ENCODE data around the gene NREP. TPM values are rescaled to one million over a fixed set of nuclear protein-coding genes. Genes with fewer than 3 reads are reported as not detected.

The NREP gene
- total and polyA plus RNA-seq, 5 donors from 2014 or later, result 0.14 to 1.3 (median 0.57) TPM

DNA sequence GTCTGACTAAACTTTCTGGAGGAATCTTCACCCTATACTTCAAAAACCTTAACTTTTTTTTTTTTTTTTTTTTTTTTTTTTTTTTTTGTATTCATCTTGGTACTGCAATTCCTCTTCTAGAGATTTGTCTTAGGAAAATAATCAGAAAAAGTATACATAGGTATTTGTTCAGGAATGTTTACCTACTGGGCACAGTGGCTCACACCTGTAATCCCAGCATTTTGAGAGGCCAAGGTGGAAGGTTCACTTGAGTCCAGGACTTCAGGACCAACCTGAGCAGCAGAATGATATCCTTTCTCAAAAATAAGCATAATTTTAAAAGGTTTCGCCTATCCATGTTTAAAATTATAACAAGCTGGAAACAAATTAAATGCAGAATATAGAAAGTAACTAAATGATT is 33.3 kb upstream of the NREP start:
- Histone ChIP-seq H3K4me3 (ENCODE audit: low read depth, low read length) (no peak overlapping the region), H3K27ac (ENCODE audit: insufficient read depth, low read length, poor library complexity, severe bottlenecking) (no peak overlapping the region), H3K27me3 (ENCODE audit: control insufficient read depth, insufficient read depth, low read length) (no peaks in the 10 kb centered on the region), H3K9me3 (ENCODE audit: control insufficient read depth in 2 of 2, low read length in 2 of 2) (no peaks in the 10 kb centered on the region), H3K4me1 (ENCODE audit: control insufficient read depth, insufficient read depth, low read length, poor library complexity, severe bottlenecking) (no peaks in the 10 kb centered on the region), H3K36me3 (ENCODE audit: control insufficient read depth, insufficient read depth, low read length) (no peaks in the 10 kb centered on the region)
- H3K4me3 Mint-ChIP-seq, result no peak overlapping the region
- DNase-seq, result no peak
- H3K9me3 Mint-ChIP-seq, result peaks cover 0 to 3% (median 0%) of the 10 kb centered on the region in 7 donors
- no peak overlapping the region for H3K27ac Mint-ChIP-seq
- H3K4me1 Mint-ChIP-seq, result no peaks in the 10 kb centered on the region
- H3K27me3 Mint-ChIP-seq, result no peaks in the 10 kb centered on the region
- no peaks in the 10 kb centered on the region for H3K36me3 Mint-ChIP-seq
- no peak for ATAC-seq (ENCODE audit: low read depth in 2 of 2)

DNA sequence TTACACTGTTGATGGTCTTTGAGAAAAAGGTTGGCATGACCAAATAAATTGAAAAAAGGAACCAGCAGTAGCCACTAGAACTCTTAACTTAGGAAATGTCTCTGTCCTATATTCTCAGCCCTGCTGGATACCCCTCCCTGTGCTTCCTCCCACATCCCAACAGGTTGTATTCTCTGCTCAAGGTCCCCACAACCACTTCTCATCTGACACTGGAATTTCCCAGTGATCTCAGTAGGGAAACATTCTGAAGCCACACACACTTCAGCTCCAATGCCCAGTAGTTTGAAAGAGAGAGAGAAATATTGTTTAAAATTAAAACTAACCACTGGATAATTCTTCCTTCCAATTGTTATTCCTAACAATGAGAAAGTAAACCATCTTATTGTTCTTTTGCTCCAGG is 30.0 kb upstream of the NREP start:
- peaks cover 0 to 1% (median 0%) of the 10 kb centered on the region in 7 donors for H3K9me3 Mint-ChIP-seq
- Histone ChIP-seq H3K4me3 (ENCODE audit: low read depth, low read length) (no peak overlapping the region), H3K36me3 (ENCODE audit: control insufficient read depth, insufficient read depth, low read length) (no peaks in the 10 kb centered on the region), H3K27ac (ENCODE audit: insufficient read depth, low read length, poor library complexity, severe bottlenecking) (no peak overlapping the region), H3K27me3 (ENCODE audit: control insufficient read depth, insufficient read depth, low read length) (no peaks in the 10 kb centered on the region), H3K4me1 (ENCODE audit: control insufficient read depth, insufficient read depth, low read length, poor library complexity, severe bottlenecking) (no peaks in the 10 kb centered on the region), H3K9me3 (ENCODE audit: control insufficient read depth in 2 of 2, low read length in 2 of 2) (no peaks in the 10 kb centered on the region)
- H3K4me3 Mint-ChIP-seq, result no peak overlapping the region
- H3K4me1 Mint-ChIP-seq, result no peaks in the 10 kb centered on the region
- ATAC-seq (ENCODE audit: low read depth in 2 of 2) (no peak), DNase-seq (no peak)
- H3K36me3 Mint-ChIP-seq, result no peaks in the 10 kb centered on the region
- no peaks in the 10 kb centered on the region for H3K27me3 Mint-ChIP-seq
- no peak overlapping the region for H3K27ac Mint-ChIP-seq

DNA sequence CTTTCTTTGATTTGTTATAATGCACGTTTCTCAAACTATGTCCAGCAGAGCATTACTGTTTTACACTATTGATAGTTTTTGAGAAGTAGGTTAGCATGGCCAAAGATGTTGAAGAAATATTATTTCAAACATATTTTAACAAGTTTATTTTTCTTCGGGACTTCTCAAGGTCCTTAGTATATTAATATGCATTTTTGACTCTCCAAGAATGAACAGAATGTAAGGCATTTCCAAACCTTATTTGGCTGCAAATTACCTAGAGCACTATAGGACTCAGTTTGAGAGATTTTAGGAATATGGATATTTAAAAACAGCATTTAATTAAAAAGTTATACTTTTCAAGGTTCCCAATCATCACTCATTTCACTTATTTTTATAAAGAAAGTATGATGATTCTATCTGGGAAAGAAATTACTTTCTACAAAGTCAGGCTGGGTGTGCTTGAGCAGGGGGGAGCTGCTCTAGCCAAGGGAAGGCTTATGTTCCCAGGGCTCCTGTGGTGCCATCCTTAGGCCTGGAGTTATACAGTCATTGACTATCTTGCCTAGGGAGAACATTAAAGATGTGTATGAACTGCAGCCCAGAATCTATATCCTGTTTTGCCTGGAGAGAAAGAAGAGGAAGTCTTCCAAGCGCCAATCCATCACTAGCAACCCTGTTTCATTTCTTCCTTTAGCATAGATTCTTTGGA is 27.6 kb upstream of the NREP start:
- Histone ChIP-seq H3K36me3 (ENCODE audit: control insufficient read depth, insufficient read depth, low read length) (no peaks in the 10 kb centered on the region), H3K4me3 (ENCODE audit: low read depth, low read length) (no peak overlapping the region), H3K4me1 (ENCODE audit: control insufficient read depth, insufficient read depth, low read length, poor library complexity, severe bottlenecking) (no peaks in the 10 kb centered on the region), H3K27me3 (ENCODE audit: control insufficient read depth, insufficient read depth, low read length) (no peaks in the 10 kb centered on the region), H3K27ac (ENCODE audit: insufficient read depth, low read length, poor library complexity, severe bottlenecking) (no peak overlapping the region), H3K9me3 (ENCODE audit: control insufficient read depth in 2 of 2, low read length in 2 of 2) (no peaks in the 10 kb centered on the region)
- no peak for DNase-seq
- ATAC-seq (ENCODE audit: low read depth in 2 of 2), result no peak
- no peaks in the 10 kb centered on the region for H3K36me3 Mint-ChIP-seq
- no peak overlapping the region for H3K4me3 Mint-ChIP-seq
- no peaks in the 10 kb centered on the region for H3K4me1 Mint-ChIP-seq
- H3K27ac Mint-ChIP-seq, result no peak overlapping the region
- peaks cover 0 to under 1% (median 0%) of the 10 kb centered on the region in 7 donors for H3K9me3 Mint-ChIP-seq
- H3K27me3 Mint-ChIP-seq, result peaks cover under 1% of the 10 kb centered on the region

DNA sequence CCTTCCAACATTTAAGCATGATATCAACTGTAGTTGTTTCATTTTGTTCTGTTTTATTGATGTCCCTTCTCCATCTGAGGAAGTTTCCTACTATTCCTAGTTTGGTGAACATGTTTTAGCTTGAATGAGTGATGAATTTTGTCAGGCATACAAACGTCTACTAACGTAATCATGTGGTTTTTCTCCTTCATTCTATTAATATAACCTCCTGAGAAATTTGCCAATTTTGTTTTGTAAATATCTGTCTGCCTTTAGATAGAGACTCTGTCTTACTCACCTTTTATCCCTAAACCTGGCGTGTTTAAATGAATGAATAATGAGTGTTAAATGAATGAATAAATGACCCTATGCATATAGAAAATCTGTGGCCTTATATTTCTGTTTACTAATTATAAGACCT is 26.5 kb upstream of the NREP start:
- Mint-ChIP-seq H3K4me3 (no peak overlapping the region), H3K27ac (no peak overlapping the region)

DNA sequence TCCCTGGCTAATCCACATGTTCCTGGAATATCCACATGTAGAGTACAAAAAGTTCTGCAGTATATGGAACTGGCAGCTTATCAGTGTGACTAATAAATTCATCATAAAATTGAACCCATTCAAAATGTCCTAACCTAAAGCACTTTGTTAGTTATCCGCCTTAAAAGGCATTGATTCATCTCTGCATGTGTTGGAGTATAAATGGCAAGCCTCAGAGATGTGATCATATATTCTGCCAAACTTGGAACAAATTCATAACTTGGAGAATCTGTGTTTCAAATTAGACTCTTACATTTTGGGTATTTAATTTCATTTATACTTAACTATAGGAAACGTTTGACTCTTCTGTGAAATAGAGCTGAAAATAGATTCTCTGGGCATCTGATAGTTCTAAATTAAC is 25.2 kb upstream of the NREP start:
- ATAC-seq (ENCODE audit: low read depth in 2 of 2), result no peak

More for the DNA sequence above, 26.5 kb upstream of the NREP start:
- peaks cover 6% of the 10 kb centered on the region for H3K27me3 Mint-ChIP-seq
- H3K36me3 ChIP-seq (ENCODE audit: control insufficient read depth, insufficient read depth, low read length), result no peaks in the 10 kb centered on the region
- no peaks in the 10 kb centered on the region for H3K4me1 ChIP-seq (ENCODE audit: control insufficient read depth, insufficient read depth, low read length, poor library complexity, severe bottlenecking)
- H3K36me3 Mint-ChIP-seq, result no peaks in the 10 kb centered on the region
- H3K27ac ChIP-seq (ENCODE audit: insufficient read depth, low read length, poor library complexity, severe bottlenecking), result no peak overlapping the region
- no peak for ATAC-seq (ENCODE audit: low read depth in 2 of 2)
- H3K4me1 Mint-ChIP-seq, result no peaks in the 10 kb centered on the region
- no peaks in the 10 kb centered on the region for H3K27me3 ChIP-seq (ENCODE audit: control insufficient read depth, insufficient read depth, low read length)
- no peaks in the 10 kb centered on the region for H3K9me3 Mint-ChIP-seq
- DNase-seq, result no peak
- no peak overlapping the region for H3K4me3 ChIP-seq (ENCODE audit: low read depth, low read length)
- no peaks in the 10 kb centered on the region for H3K9me3 ChIP-seq (ENCODE audit: control insufficient read depth in 2 of 2, low read length in 2 of 2)

DNA sequence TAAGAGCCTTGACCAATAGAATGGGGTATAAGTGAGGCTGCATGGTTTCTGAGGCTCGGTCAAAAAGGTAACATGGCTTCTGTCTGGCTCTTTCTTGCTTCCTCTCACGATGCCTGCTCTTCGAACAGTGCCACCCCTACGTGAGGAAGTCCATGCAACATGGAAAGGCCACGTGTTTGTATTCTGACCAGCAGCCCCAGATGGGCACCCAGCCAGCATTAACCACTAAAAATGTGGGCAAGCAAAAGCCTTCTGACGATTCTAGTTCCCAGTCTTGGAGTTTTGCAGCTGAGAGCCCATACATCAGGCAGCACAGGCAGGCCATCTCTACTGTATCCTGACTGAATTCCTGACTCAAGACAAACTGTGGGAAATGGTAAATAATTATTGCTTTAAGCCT is 24.2 kb upstream of the NREP start:
- ATAC-seq (ENCODE audit: low read depth in 2 of 2) (no peak), DNase-seq (no peak)
- Histone ChIP-seq H3K27ac (ENCODE audit: insufficient read depth, low read length, poor library complexity, severe bottlenecking) (no peak overlapping the region), H3K36me3 (ENCODE audit: control insufficient read depth, insufficient read depth, low read length) (no peaks in the 10 kb centered on the region), H3K4me1 (ENCODE audit: control insufficient read depth, insufficient read depth, low read length, poor library complexity, severe bottlenecking) (no peaks in the 10 kb centered on the region), H3K9me3 (ENCODE audit: control insufficient read depth in 2 of 2, low read length in 2 of 2) (no peaks in the 10 kb centered on the region), H3K27me3 (ENCODE audit: control insufficient read depth, insufficient read depth, low read length) (no peaks in the 10 kb centered on the region), H3K4me3 (ENCODE audit: low read depth, low read length) (no peak overlapping the region)
- H3K27me3 Mint-ChIP-seq, result peaks cover 6% of the 10 kb centered on the region
- H3K9me3 Mint-ChIP-seq, result no peaks in the 10 kb centered on the region
- no peaks in the 10 kb centered on the region for H3K36me3 Mint-ChIP-seq
- no peaks in the 10 kb centered on the region for H3K4me1 Mint-ChIP-seq
- no peak overlapping the region for H3K4me3 Mint-ChIP-seq
- no peak overlapping the region for H3K27ac Mint-ChIP-seq

More for the DNA sequence above, 25.2 kb upstream of the NREP start:
- H3K4me1 ChIP-seq (ENCODE audit: control insufficient read depth, insufficient read depth, low read length, poor library complexity, severe bottlenecking), result no peaks in the 10 kb centered on the region
- H3K9me3 Mint-ChIP-seq, result no peaks in the 10 kb centered on the region
- no peaks in the 10 kb centered on the region for H3K9me3 ChIP-seq (ENCODE audit: control insufficient read depth in 2 of 2, low read length in 2 of 2)
- no peak overlapping the region for H3K4me3 ChIP-seq (ENCODE audit: low read depth, low read length)
- no peak overlapping the region for H3K27ac Mint-ChIP-seq
- no peak for DNase-seq
- H3K4me3 Mint-ChIP-seq, result no peak overlapping the region
- no peak overlapping the region for H3K27ac ChIP-seq (ENCODE audit: insufficient read depth, low read length, poor library complexity, severe bottlenecking)
- H3K4me1 Mint-ChIP-seq, result no peaks in the 10 kb centered on the region
- no peaks in the 10 kb centered on the region for H3K27me3 ChIP-seq (ENCODE audit: control insufficient read depth, insufficient read depth, low read length)
- no peaks in the 10 kb centered on the region for H3K36me3 ChIP-seq (ENCODE audit: control insufficient read depth, insufficient read depth, low read length)
- H3K36me3 Mint-ChIP-seq, result no peaks in the 10 kb centered on the region
- peaks cover 6% of the 10 kb centered on the region for H3K27me3 Mint-ChIP-seq

DNA sequence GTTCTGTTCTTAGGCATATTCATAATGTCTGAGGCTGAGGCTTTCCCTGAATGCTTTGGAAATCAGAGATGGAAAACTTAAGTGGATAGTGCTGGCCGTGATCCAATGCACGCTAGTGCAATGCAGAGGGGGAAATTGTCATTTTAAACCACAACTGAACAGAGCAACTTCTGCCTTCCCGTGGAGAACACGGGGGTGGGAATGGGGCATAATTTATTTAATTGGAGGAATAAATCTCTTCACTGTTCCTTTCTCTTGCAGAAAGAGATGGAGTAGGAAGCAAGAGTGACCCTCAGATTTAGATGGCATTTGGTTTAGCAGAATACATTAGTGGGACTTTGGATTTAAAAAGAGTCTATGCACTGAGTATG is 22.9 kb upstream of the NREP start:
- Histone ChIP-seq H3K27me3 (ENCODE audit: control insufficient read depth, insufficient read depth, low read length) (no peaks in the 10 kb centered on the region), H3K36me3 (ENCODE audit: control insufficient read depth, insufficient read depth, low read length) (no peaks in the 10 kb centered on the region), H3K4me1 (ENCODE audit: control insufficient read depth, insufficient read depth, low read length, poor library complexity, severe bottlenecking) (no peaks in the 10 kb centered on the region), H3K27ac (ENCODE audit: insufficient read depth, low read length, poor library complexity, severe bottlenecking) (no peak overlapping the region), H3K9me3 (ENCODE audit: control insufficient read depth in 2 of 2, low read length in 2 of 2) (no peaks in the 10 kb centered on the region), H3K4me3 (ENCODE audit: low read depth, low read length) (no peak overlapping the region)
- Mint-ChIP-seq H3K27me3 (peaks cover 6% of the 10 kb centered on the region), H3K9me3 (no peaks in the 10 kb centered on the region), H3K4me1 (no peaks in the 10 kb centered on the region), H3K27ac (peak overlapping the region in 1 of 3 donors; percentile 17), H3K36me3 (no peaks in the 10 kb centered on the region), H3K4me3 (no peak overlapping the region)
- ATAC-seq (ENCODE audit: low read depth in 2 of 2) (no peak), DNase-seq (no peak)

DNA sequence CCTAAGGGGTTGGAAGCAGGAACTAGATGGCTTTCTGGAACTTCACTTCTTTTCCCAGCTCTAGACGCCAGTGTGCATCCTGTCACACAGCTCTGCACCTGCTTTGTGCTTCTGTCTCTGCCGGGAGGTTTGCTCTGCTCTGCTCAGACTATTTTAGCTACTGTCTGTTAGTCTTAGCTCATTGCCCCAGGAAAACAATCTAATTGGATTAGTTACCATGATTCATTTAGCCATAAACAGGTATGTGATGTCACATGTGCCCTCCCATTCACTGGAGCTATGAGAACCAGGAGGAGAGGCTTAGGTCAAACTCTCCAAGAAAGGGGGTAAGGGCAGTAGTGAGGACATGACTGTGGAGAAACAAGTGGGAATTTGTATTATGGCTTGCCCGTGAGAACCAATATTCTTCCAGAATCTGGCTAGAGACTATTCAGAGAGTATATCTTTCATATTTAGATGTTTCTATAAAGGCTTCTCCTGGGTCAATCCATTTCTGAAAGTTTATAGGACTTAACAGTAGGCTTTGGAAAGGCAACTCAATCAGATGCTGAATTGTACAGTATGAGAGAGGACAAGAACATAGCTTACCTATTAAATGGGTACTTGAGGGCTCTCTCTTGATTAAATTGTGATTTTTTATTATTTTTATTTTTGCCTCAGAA is 22.4 kb upstream of the NREP start:
- ATAC-seq (ENCODE audit: low read depth in 2 of 2) (no peak), DNase-seq (no peak)
- Mint-ChIP-seq H3K27ac (no peak overlapping the region), H3K36me3 (no peaks in the 10 kb centered on the region), H3K27me3 (peaks cover 6% of the 10 kb centered on the region), H3K9me3 (no peaks in the 10 kb centered on the region), H3K4me3 (no peak overlapping the region), H3K4me1 (no peaks in the 10 kb centered on the region)
- no peaks in the 10 kb centered on the region for H3K27me3 ChIP-seq (ENCODE audit: control insufficient read depth, insufficient read depth, low read length)
- H3K4me1 ChIP-seq (ENCODE audit: control insufficient read depth, insufficient read depth, low read length, poor library complexity, severe bottlenecking), result no peaks in the 10 kb centered on the region
- no peaks in the 10 kb centered on the region for H3K36me3 ChIP-seq (ENCODE audit: control insufficient read depth, insufficient read depth, low read length)
- H3K4me3 ChIP-seq (ENCODE audit: low read depth, low read length), result no peak overlapping the region
- H3K27ac ChIP-seq (ENCODE audit: insufficient read depth, low read length, poor library complexity, severe bottlenecking), result no peak overlapping the region
- H3K9me3 ChIP-seq (ENCODE audit: control insufficient read depth in 2 of 2, low read length in 2 of 2), result no peaks in the 10 kb centered on the region
